K562 (cell line): ENCODE data around the gene IL4I1. TPM values are rescaled to one million over a fixed set of nuclear protein-coding genes. Genes with fewer than 3 reads are reported as not detected.

Source experiments
- CCAR2 ChIP-seq: fragments of 200-400 bp; formaldehyde crosslinking; IDR thresholded peaks from 2 replicates; pipeline ENCODE4 v1.6.1; 2017; ENCODE audit warnings: mild to moderate bottlenecking, low read depth, low read length
- CREM ChIP-seq: IDR thresholded peaks from 2 replicates; pipeline ENCODE4 v1.6.1; 2014; ENCODE audit warnings: antibody characterized with exemption, low read depth
- GABPB1 ChIP-seq: sonication (generic); formaldehyde crosslinking; IDR thresholded peaks from 2 replicates; pipeline ENCODE4 v1.8.0; 2022; ENCODE audit warnings: mild to moderate bottlenecking, missing genetic modification reagents
- GTF2A2 ChIP-seq: IDR thresholded peaks from 2 replicates; pipeline ENCODE4 v1.6.1; 2016; ENCODE audit warnings: mild to moderate bottlenecking, missing genetic modification characterization, missing compliant biosample characterization
- LARP7 ChIP-seq: fragments of 450-650 bp; IDR thresholded peaks from 2 replicates; pipeline ENCODE4 v1.6.1; 2016
- NFXL1 ChIP-seq: fragments of 450-650 bp; formaldehyde crosslinking; IDR thresholded peaks from 2 replicates; pipeline ENCODE4 v1.4.0; 2021; ENCODE audit warnings: mild to moderate bottlenecking
- PHF8 ChIP-seq: fragments of 200-600 bp; sonication (generic); IDR thresholded peaks from 2 replicates; pipeline ENCODE4 v1.6.1; 2012; ENCODE audit warnings: mixed run types, mild to moderate bottlenecking, inconsistent platforms, low read length, moderate library complexity, borderline replicate concordance
- POLR2G ChIP-seq: fragments of 200-400 bp; formaldehyde crosslinking; IDR thresholded peaks from 2 replicates; pipeline ENCODE4 v1.6.1; 2017; ENCODE audit warnings: low read depth, mild to moderate bottlenecking, antibody characterized with exemption, low read length, moderate library complexity
- RCOR1 ChIP-seq, 2 experiments: IDR thresholded peaks; 2 replicates each; pipeline ENCODE4 v1.6.1; 2012; ENCODE audit warnings: low read depth in 2 of 2, low read length in 2 of 2, borderline replicate concordance in 1 of 2, improper control_type of control experiment in 1 of 2
- SMAD3 ChIP-seq: fragments of 450-650 bp; formaldehyde crosslinking; conservative IDR thresholded peaks from 2 replicates; pipeline ENCODE4 v1.4.0; 2020; ENCODE audit warnings: mild to moderate bottlenecking
- SNRNP70 ChIP-seq: fragments of 200-400 bp; formaldehyde crosslinking; optimal IDR thresholded peaks from 2 replicates; pipeline ENCODE3; 2017; ENCODE audit warnings: low read depth, low read length
- SOX6 ChIP-seq: fragments of 450-650 bp; IDR thresholded peaks from 2 replicates; pipeline ENCODE4 v1.6.1; 2014; ENCODE audit warnings: mild to moderate bottlenecking
- SP2 ChIP-seq: IDR thresholded peaks from 2 replicates; pipeline ENCODE4 v1.6.1; 2011; ENCODE audit warnings: mild to moderate bottlenecking, low read depth, low read length, moderate library complexity; ENCODE audit not compliant: poor library complexity, severe bottlenecking; ENCODE audit errors: extremely low read depth
- ZNF253 ChIP-seq: fragments of 250-450 bp; sonication (Bioruptor Pico); conservative IDR thresholded peaks from 2 replicates; pipeline ENCODE4 v1.6.1; 2021; ENCODE audit warnings: mild to moderate bottlenecking
- ZNF780A ChIP-seq: fragments of 250-450 bp; sonication (Bioruptor Pico); IDR thresholded peaks from 2 replicates; pipeline ENCODE4 v1.5.0; 2021; ENCODE audit warnings: mild to moderate bottlenecking
- polyA plus RNA-seq, 8 experiments: library from polyadenylated mRNA; depleted of rRNA in 4 of 8; stranded (reverse) in 5 of 8; unstranded in 3 of 8; fragments of >200 nt; fragmentation: Nextera tagmentation in 2 of 8; fragmentation: Illumina TruSeq in 1 of 8; extraction: Ambion mirVana in 2 of 8; extraction: Trizol in 1 of 8; gene quantifications; 2 replicates each; pipeline versions ENCODE4 v1.2.1 to v1.2.3, GENCODE V29; 2011 to 2014; ENCODE audit warnings: inconsistent platforms in 1 of 8, missing spikeins in 1 of 8
- total RNA-seq, 7 experiments: library from RNA; depleted of rRNA in 6 of 7; stranded (reverse); fragments of >200 nt in 6 of 7; fragmentation: Illumina TruSeq in 2 of 7; extraction: Trizol in 2 of 7; gene quantifications; 2 replicates each; pipeline versions ENCODE4 v1.2.1 to v1.2.3, GENCODE V29; 2011 to 2021; ENCODE audit warnings: low replicate concordance in 1 of 7
- TF ChIP-seq, protein P1 (sequence below): fragments of 450-650 bp; formaldehyde crosslinking; IDR thresholded peaks from 2 replicates; pipeline ENCODE4 v1.4.0; 2022; ENCODE audit warnings: missing genetic modification characterization
- TF ChIP-seq, protein P2 (sequence below): fragments of 450-650 bp; IDR thresholded peaks from 2 replicates; pipeline ENCODE4 v1.6.1; 2017; ENCODE audit warnings: antibody characterized with exemption, mild to moderate bottlenecking

The IL4I1 gene
- total and polyA plus RNA-seq, 9 of the 15 experiments (the other 6 are each of a cell fraction or from before 2014, with no cell fraction given), result 0.06 to 0.95 (median 0.43) TPM; not detected in 2

DNA sequence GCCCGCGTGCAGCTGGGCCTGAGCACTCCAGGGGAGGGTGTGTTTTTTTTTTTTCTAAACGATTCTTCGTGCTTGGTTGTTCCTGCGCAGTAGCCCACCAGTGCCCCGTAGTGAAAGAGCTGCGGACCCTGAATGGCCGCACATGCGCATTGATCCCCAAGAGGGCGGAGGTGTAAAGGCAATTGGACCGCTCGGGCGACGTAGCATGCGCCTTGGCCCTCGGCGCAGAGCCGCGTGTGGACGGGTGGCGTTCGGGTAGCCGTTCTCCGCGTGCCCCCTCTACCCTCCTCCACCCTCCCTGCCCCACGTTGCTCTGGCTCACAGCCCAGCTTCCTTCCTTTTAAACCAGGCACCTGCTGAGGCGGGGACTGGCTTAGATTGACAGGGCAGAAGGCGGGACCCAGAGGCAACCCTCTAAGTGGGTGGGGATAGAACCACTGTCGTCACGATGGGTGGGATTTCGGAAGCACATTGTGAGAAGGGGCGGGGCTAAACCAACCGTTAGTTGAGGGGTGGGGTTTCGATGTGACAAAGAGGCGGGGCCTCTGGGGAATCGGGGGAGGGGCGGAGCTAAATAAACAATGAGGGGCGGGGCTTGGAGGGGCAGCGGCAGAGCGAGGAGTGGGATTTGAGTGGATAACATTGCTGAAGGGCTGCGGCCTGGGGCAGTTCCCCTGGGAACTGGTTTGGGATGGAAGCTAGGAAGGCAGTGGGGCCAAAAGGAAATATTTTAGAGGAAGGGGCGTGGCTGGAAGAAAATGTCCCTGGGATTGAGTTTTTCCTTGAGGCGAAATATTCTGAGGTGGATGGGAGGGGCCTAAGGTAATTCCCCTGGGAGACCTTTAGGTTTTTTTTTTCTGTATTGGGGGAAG is 33.2 kb upstream of the IL4I1 start (continued):
- TF ChIP-seq, protein P1, sequence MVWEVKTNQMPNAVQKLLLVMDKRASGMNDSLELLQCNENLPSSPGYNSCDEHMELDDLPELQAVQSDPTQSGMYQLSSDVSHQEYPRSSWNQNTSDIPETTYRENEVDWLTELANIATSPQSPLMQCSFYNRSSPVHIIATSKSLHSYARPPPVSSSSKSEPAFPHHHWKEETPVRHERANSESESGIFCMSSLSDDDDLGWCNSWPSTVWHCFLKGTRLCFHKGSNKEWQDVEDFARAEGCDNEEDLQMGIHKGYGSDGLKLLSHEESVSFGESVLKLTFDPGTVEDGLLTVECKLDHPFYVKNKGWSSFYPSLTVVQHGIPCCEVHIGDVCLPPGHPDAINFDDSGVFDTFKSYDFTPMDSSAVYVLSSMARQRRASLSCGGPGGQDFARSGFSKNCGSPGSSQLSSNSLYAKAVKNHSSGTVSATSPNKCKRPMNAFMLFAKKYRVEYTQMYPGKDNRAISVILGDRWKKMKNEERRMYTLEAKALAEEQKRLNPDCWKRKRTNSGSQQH, result peak; percentile 17; the same call in 1 of the 2 replicates
- peak; percentile 88; the same call in 1 of the 2 replicates for TF ChIP-seq SMAD3
- TF ChIP-seq CREM, result peak; percentile 75
- no peak for TF ChIP-seq LARP7
- TF ChIP-seq SNRNP70, result no peak
- no peak for TF ChIP-seq CCAR2
- TF ChIP-seq RCOR1 (IDR thresholded peaks at IDR 0.05; ENCODE audit: borderline replicate concordance in 1 of 2, low read depth in 2 of 2, low read length in 2 of 2), result no peak
- TF ChIP-seq GABPB1 (CRISPR knock-in tag), result peak; percentile 73; the same call in 1 of the 2 replicates
- TF ChIP-seq SOX6, result peak; percentile 56
- TF ChIP-seq PHF8, result peak; percentile 80
- TF ChIP-seq, protein P2, sequence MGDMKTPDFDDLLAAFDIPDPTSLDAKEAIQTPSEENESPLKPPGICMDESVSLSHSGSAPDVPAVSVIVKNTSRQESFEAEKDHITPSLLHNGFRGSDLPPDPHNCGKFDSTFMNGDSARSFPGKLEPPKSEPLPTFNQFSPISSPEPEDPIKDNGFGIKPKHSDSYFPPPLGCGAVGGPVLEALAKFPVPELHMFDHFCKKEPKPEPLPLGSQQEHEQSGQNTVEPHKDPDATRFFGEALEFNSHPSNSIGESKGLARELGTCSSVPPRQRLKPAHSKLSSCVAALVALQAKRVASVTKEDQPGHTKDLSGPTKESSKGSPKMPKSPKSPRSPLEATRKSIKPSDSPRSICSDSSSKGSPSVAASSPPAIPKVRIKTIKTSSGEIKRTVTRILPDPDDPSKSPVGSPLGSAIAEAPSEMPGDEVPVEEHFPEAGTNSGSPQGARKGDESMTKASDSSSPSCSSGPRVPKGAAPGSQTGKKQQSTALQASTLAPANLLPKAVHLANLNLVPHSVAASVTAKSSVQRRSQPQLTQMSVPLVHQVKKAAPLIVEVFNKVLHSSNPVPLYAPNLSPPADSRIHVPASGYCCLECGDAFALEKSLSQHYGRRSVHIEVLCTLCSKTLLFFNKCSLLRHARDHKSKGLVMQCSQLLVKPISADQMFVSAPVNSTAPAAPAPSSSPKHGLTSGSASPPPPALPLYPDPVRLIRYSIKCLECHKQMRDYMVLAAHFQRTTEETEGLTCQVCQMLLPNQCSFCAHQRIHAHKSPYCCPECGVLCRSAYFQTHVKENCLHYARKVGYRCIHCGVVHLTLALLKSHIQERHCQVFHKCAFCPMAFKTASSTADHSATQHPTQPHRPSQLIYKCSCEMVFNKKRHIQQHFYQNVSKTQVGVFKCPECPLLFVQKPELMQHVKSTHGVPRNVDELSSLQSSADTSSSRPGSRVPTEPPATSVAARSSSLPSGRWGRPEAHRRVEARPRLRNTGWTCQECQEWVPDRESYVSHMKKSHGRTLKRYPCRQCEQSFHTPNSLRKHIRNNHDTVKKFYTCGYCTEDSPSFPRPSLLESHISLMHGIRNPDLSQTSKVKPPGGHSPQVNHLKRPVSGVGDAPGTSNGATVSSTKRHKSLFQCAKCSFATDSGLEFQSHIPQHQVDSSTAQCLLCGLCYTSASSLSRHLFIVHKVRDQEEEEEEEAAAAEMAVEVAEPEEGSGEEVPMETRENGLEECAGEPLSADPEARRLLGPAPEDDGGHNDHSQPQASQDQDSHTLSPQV, result no peak; the same call in 1 of the 2 replicates
- TF ChIP-seq ZNF253 (CRISPR knock-in tag), result no peak
- TF ChIP-seq POLR2G, result peak; percentile 91
- TF ChIP-seq NFXL1 (CRISPR knock-in tag), result peak; percentile 77; the same call in 1 of the 2 replicates
- peak; percentile 6 for TF ChIP-seq SP2
- TF ChIP-seq ZNF780A (CRISPR knock-in tag), result no peak
- TF ChIP-seq GTF2A2, result no peak
